GM23248 (cell line): ENCODE measurements around the gene VSX2. TPM values are rescaled to one million over a fixed set of nuclear protein-coding genes. Genes with fewer than 3 reads are reported as not detected.

Experiments
- DNase-seq: peaks from one replicate; pipeline ENCODE4 v3.0.0-alpha.2; 2015
- H2AFZ ChIP-seq: fragments of 200-600 bp; sonication (generic); 2 replicates; pipeline ENCODE4 v1.6.1; 2016; ENCODE audit warnings: antibody characterized with exemption
- H3F3A ChIP-seq: fragments of 200-600 bp; sonication (generic); 2 replicates; pipeline ENCODE4 v1.6.1; 2016; ENCODE audit warnings: mild to moderate bottlenecking, antibody characterized with exemption, mixed run types; ENCODE audit not compliant: insufficient read depth
- H3K27ac ChIP-seq: fragments of 200-600 bp; sonication (generic); 2 replicates; pipeline ENCODE4 v1.5.1; 2016; ENCODE audit warnings: mild to moderate bottlenecking
- H3K27me3 ChIP-seq: fragments of 200-600 bp; sonication (generic); replicated peaks from 2 replicates; pipeline ENCODE4 v1.6.1; 2016; ENCODE audit warnings: mild to moderate bottlenecking; ENCODE audit not compliant: insufficient read depth
- H3K36me3 ChIP-seq: fragments of 200-600 bp; sonication (generic); 2 replicates; pipeline ENCODE4 v1.6.1; 2016; ENCODE audit warnings: low read depth, mild to moderate bottlenecking
- H3K4me1 ChIP-seq: fragments of 200-600 bp; sonication (generic); 2 replicates; pipeline ENCODE4 v1.6.1; 2016; ENCODE audit warnings: mild to moderate bottlenecking; ENCODE audit not compliant: insufficient read depth
- H3K4me2 ChIP-seq: fragments of 200-600 bp; sonication (generic); one replicate; pipeline ENCODE4 v1.6.1; 2016; ENCODE audit warnings: mild to moderate bottlenecking; ENCODE audit not compliant: unreplicated experiment
- H3K4me3 ChIP-seq: fragments of 200-600 bp; sonication (generic); 2 replicates; pipeline ENCODE4 v1.5.1; 2016; ENCODE audit warnings: mild to moderate bottlenecking
- H3K79me2 ChIP-seq: fragments of 200-600 bp; sonication (generic); 2 replicates; pipeline ENCODE4 v1.6.1; 2016; ENCODE audit warnings: mild to moderate bottlenecking; ENCODE audit not compliant: insufficient read depth
- H3K9ac ChIP-seq: fragments of 200-600 bp; sonication (generic); 2 replicates; pipeline ENCODE4 v1.6.1; 2016; ENCODE audit warnings: mild to moderate bottlenecking
- H3K9me2 ChIP-seq: fragments of 200-600 bp; sonication (generic); 2 replicates; pipeline ENCODE4 v1.6.1; 2016; ENCODE audit warnings: mixed run types, mild to moderate bottlenecking, moderate library complexity; ENCODE audit not compliant: insufficient read depth
- H3K9me3 ChIP-seq: fragments of 200-600 bp; sonication (generic); one replicate; pipeline ENCODE4 v1.6.1; 2017; ENCODE audit warnings: low read depth
- H4K20me1 ChIP-seq: fragments of 200-600 bp; sonication (generic); 2 replicates; pipeline ENCODE4 v1.6.0; 2016; ENCODE audit not compliant: insufficient read depth
- EZH2 ChIP-seq: fragments of 200-600 bp; sonication (generic); IDR thresholded peaks from 2 replicates; pipeline ENCODE4 v1.6.1; 2018; ENCODE audit warnings: antibody characterized with exemption, mild to moderate bottlenecking; ENCODE audit not compliant: insufficient read depth, poor library complexity, severe bottlenecking
- EZH2phosphoT487 ChIP-seq: fragments of 200-600 bp; sonication (generic); IDR thresholded peaks from 2 replicates; pipeline ENCODE4 v1.6.1; 2018; ENCODE audit warnings: antibody characterized with exemption, moderate library complexity, mild to moderate bottlenecking, low read depth; ENCODE audit not compliant: insufficient read depth
- WGBS, 2 experiments: methylation state at CpG; one replicate each; pipeline ENCODE4 v1.1.6; 2015 to 2017; ENCODE audit warnings: low lambda C conversion rate in 2 of 2, low coverage in 1 of 2; ENCODE audit errors: missing lambda C conversion rate in 2 of 2; 5-methylcytosine and 5-hydroxymethylcytosine counted together
- in situ Hi-C: fragments of 300-500 bp; cut with MboI; formaldehyde crosslinking; loops from 2 replicates; pipeline ENCODE4 v1.15.0; 2020
- polyA plus RNA-seq: library from polyadenylated mRNA; unstranded; fragments of >200 nt; fragmentation: Nextera tagmentation; extraction: Ambion mirVana; gene quantifications from 2 replicates; pipeline ENCODE4 v1.2.1, GENCODE V29; 2016
- total RNA-seq: library from RNA; depleted of rRNA; stranded (reverse); fragments of >200 nt; shearing (Covaris generic); gene quantifications from 2 replicates; pipeline ENCODE4 v1.2.3, GENCODE V29; 2014

Gene VSX2
- total and polyA plus RNA-seq, 2 experiments from 2014 or later, result not detected

DNA sequence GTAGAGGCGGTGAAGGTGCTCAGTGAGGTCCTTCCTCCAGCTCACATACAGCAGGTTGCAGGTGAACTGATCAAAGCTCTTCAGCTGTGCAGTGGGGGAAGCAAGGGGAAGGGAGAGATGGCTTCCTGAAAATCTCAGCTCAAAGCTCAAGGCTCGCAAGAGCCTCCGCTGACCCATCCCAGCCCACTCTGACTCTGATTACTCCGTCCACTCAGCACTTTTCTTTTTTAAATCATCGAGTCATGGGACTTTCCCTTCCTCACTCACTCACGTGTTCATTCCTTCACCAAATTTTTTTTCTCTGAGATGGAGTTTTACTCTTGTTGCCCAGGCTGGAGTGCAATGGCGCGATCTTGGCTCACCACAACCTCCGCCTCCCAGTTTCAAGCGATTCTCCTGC is 58.7 kb downstream of the VSX2 start:
- Histone ChIP-seq H3K4me2 (no peak overlapping the region), H3K9me3 (no peaks in the 10 kb centered on the region), H3K9ac (no peak overlapping the region), H3K36me3 (peaks cover 9% of the 10 kb centered on the region; the same call in 1 of the 2 replicates), H3K4me3 (no peak overlapping the region), H3K27ac (no peak overlapping the region), H3F3A (peaks cover 20% of the 10 kb centered on the region), H3K79me2 (peaks cover 55% of the 10 kb centered on the region), H3K9me2 (no peaks in the 10 kb centered on the region), H2AFZ (no peak overlapping the region), H3K4me1 (peaks cover 11% of the 10 kb centered on the region), H4K20me1 (no peaks in the 10 kb centered on the region), H3K27me3 (no peaks in the 10 kb centered on the region)
- DNase-seq, result no peak
- in situ Hi-C loops, result no loop called here
- 89 to 90% methylated on average over 10 of the region's 10 CpGs for WGBS, 2 experiments
- no peak for TF ChIP-seq EZH2phosphoT487
- TF ChIP-seq EZH2, result no peak

DNA sequence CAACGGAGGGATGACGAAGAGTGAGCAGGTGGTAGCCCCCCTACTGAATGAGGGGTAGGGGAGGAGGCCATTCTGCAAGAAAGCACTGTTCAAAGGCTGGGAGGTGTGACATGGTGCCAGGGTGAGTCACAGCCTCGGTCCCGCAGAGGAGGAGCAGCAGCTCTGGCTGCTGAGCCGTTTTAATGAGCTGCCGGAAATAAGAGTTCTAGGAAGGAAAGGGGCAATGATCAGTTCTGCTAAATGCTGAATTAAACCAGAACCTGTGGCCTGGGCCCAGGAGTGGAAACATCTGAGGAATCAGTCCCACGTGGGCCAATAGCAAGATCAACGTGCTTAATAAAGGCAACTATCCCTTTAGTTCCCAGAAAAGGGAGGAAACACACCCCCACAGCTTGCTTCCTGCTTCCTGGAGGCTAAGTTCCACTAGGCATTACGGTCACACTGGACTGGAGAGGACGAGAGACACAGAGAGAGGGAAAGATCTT is 59.9 kb downstream of the VSX2 start:
- Histone ChIP-seq H3K27me3 (no peaks in the 10 kb centered on the region), H3K36me3 (peaks cover 9% of the 10 kb centered on the region; the same call in 1 of the 2 replicates), H4K20me1 (no peaks in the 10 kb centered on the region), H3K27ac (peak overlapping the region; percentile 69), H3K4me3 (peak overlapping the region; percentile 49), H3K9me3 (no peaks in the 10 kb centered on the region), H3F3A (peaks cover 22% of the 10 kb centered on the region), H3K4me1 (peaks cover 17% of the 10 kb centered on the region), H3K79me2 (peaks cover 62% of the 10 kb centered on the region), H3K9ac (peak overlapping the region; percentile 46; the same call in 1 of the 2 replicates), H3K4me2 (peak overlapping the region; percentile 75), H2AFZ (peak overlapping the region; percentile 77), H3K9me2 (no peaks in the 10 kb centered on the region)
- TF ChIP-seq EZH2phosphoT487, result no peak
- no peak for TF ChIP-seq EZH2
- peak; percentile 85 for DNase-seq
- 17 to 23% methylated on average over 10 of the region's 10 CpGs for WGBS, 2 experiments
- in situ Hi-C loops, result no loop called here

DNA sequence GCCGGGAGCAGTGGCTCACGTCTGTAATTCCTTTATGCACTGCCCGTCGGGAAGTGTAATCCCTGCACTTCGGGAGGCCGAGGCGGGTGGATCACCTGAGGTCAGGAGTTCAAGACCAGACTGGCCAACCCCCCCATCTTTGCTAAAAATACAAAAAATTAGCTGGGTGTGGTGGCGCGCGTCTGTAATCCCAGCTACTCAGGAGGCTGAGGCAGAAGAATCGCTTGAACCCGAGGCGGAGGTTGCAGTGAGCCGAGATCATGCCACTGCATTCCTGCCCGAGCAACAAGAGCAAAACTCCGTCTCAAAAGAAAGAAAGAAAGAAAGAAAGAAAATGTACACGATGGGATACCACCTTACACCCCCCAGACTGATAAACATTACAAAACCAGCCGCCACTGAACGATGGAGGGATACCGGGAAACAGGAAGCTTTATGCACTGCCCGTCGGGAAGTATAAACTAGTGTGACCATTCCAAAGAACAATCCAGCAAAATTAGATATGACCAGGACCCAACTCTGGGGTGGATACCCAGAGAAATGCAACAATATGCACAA is 62.4 kb downstream of the VSX2 start:
- H3F3A ChIP-seq, result peaks cover 22% of the 10 kb centered on the region
- H4K20me1 ChIP-seq, result no peaks in the 10 kb centered on the region
- peak overlapping the region; percentile 89 for H3K4me2 ChIP-seq
- H3K9me3 ChIP-seq, result no peaks in the 10 kb centered on the region
- TF ChIP-seq EZH2 (no peak), EZH2phosphoT487 (no peak)
- peak overlapping the region; percentile 100 for H2AFZ ChIP-seq
- peak; percentile 18 for DNase-seq
- 6 to 8% methylated on average over 22 of the region's 22 CpGs for WGBS, 2 experiments
- peaks cover 51% of the 10 kb centered on the region for H3K79me2 ChIP-seq
- no peaks in the 10 kb centered on the region for H3K27me3 ChIP-seq
- peaks cover 17% of the 10 kb centered on the region for H3K4me1 ChIP-seq
- peak overlapping the region; percentile 68 for H3K27ac ChIP-seq
- H3K36me3 ChIP-seq, result peaks cover 9% of the 10 kb centered on the region; the same call in 1 of the 2 replicates
- in situ Hi-C loops, result no loop called here
- H3K9ac ChIP-seq, result peak overlapping the region; percentile 83
- H3K4me3 ChIP-seq, result peak overlapping the region; percentile 88
- H3K9me2 ChIP-seq, result no peaks in the 10 kb centered on the region

DNA sequence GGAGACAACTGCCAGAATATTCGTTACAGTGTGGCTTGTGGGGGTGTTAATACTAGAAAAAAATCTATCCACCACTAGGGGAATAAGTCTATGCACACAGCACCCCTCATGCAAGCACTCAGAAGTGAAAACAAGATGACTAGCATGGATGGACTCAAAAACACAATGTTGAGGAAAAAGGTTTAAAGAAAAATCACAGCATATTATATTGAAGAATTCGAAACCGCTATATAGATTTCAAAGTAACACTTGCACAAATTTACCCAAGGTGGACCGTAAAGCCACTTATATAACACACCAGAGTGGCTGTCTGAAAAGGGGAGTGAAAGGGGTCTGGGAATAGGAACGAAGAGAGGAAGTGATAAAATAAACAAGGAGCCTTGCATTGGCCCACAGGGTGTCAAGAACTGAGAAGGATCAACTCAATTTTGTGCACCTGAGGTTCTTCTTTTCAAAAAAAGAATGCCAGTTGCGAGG is 62.9 kb downstream of the VSX2 start:
- DNase-seq, result peak; percentile 85
- H2AFZ ChIP-seq, result peak overlapping the region; percentile 100
- peaks cover 22% of the 10 kb centered on the region for H3F3A ChIP-seq
- 0% methylated on average over 6 of the region's 6 CpGs for WGBS, 2 experiments
- TF ChIP-seq EZH2phosphoT487, result no peak
- no peak for TF ChIP-seq EZH2
- H4K20me1 ChIP-seq, result no peaks in the 10 kb centered on the region
- H3K4me1 ChIP-seq, result peaks cover 17% of the 10 kb centered on the region
- no peaks in the 10 kb centered on the region for H3K9me3 ChIP-seq
- no peaks in the 10 kb centered on the region for H3K9me2 ChIP-seq
- in situ Hi-C loops, result no loop called here
- peak overlapping the region; percentile 68 for H3K27ac ChIP-seq
- H3K36me3 ChIP-seq, result peaks cover 6% of the 10 kb centered on the region; the same call in 1 of the 2 replicates
- H3K4me3 ChIP-seq, result peak overlapping the region; percentile 88
- H3K4me2 ChIP-seq, result peak overlapping the region; percentile 89
- no peaks in the 10 kb centered on the region for H3K27me3 ChIP-seq
- H3K79me2 ChIP-seq, result peaks cover 46% of the 10 kb centered on the region
- H3K9ac ChIP-seq, result peak overlapping the region; percentile 83
